Osteoblast (primary cell): Measurements from ENCODE around the gene ASIC4. TPM values are rescaled to one million over a fixed set of nuclear protein-coding genes. Genes with fewer than 3 reads are reported as not detected.

Experiments used
- DNase-seq: peaks from one replicate; pipeline ENCODE4 v3.0.0; 2011; ENCODE audit warnings: low spot score, mixed read lengths; ENCODE audit not compliant: insufficient read length; ENCODE audit errors: missing footprints
- H2AFZ ChIP-seq: 2 replicates; pipeline ENCODE4 v1.6.0; 2011; ENCODE audit warnings: mild to moderate bottlenecking, low read length
- H3K27ac ChIP-seq: 2 replicates; pipeline ENCODE4 v1.5.1; 2011; ENCODE audit warnings: mild to moderate bottlenecking, low read depth, low read length, moderate library complexity
- H3K27me3 ChIP-seq: 2 replicates; pipeline ENCODE4 v1.6.0; 2012; ENCODE audit warnings: mild to moderate bottlenecking, control low read depth, inconsistent platforms, low read length, moderate library complexity; ENCODE audit not compliant: insufficient read depth
- H3K36me3 ChIP-seq: 2 replicates; pipeline ENCODE4 v1.5.1; 2011; ENCODE audit warnings: mild to moderate bottlenecking, low read length, control low read depth, moderate library complexity; ENCODE audit not compliant: insufficient read depth
- H3K4me1 ChIP-seq: 2 replicates; pipeline ENCODE4 v1.5.1; 2011; ENCODE audit warnings: mild to moderate bottlenecking, low read length, control low read depth, moderate library complexity; ENCODE audit not compliant: insufficient read depth
- H3K4me2 ChIP-seq: 2 replicates; pipeline ENCODE4 v1.6.0; 2011; ENCODE audit warnings: mild to moderate bottlenecking, low read length; ENCODE audit not compliant: insufficient read depth
- H3K4me3 ChIP-seq: fragments of 200-600 bp; sonication (generic); 3 replicates; pipeline ENCODE4 v1.5.1; 2012; ENCODE audit warnings: mild to moderate bottlenecking, low read length, inconsistent platforms; ENCODE audit not compliant: insufficient read depth
- H3K79me2 ChIP-seq: 2 replicates; pipeline ENCODE4 v1.6.0; 2012; ENCODE audit warnings: mild to moderate bottlenecking, low read length, control low read depth, inconsistent platforms; ENCODE audit not compliant: insufficient read depth
- H3K9me3 ChIP-seq: 2 replicates; pipeline ENCODE4 v1.5.1; 2011; ENCODE audit warnings: low read depth, low read length, control low read depth
- H4K20me1 ChIP-seq: 2 replicates; pipeline ENCODE4 v1.6.0; 2012; ENCODE audit warnings: mild to moderate bottlenecking, low read length, control low read depth; ENCODE audit not compliant: insufficient read depth
- total RNA-seq: library from RNA; depleted of rRNA; stranded (reverse); fragments of >200 nt; gene quantifications from 2 replicates; pipeline ENCODE4 v1.2.3, GENCODE V29; 2012
- TF ChIP-seq, protein P1 (sequence below): IDR thresholded peaks from 2 replicates; pipeline ENCODE4 v1.5.1; 2011; ENCODE audit warnings: mild to moderate bottlenecking, low read depth, low read length, moderate library complexity; ENCODE audit errors: extremely low read depth

The ASIC4 gene
- total RNA-seq, 1 donor, result not detected

DNA sequence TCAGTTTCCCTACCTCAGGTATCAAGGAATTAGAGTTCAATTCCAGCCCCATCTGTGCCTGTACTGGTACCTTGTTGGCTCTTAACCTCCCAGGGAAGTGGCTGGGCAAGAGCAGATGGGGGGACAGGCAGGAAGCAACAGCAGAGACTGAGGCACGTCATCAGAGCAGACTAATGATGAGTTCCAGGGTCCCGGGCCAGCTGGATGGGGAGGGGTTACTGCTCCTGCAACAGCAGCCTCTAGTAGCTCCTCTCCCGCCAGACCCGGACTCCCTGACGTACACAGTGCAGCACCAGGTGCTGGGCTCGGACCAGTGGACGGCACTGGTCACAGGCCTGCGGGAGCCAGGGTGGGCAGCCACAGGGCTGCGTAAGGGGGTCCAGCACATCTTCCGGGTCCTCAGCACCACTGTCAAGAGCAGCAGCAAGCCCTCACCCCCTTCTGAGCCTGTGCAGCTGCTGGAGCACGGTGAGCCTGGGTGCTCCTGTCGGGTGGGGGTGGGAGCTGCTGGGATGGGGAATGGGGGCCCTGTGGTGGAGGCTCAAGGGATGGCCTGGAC is 41.6 kb upstream of the ASIC4 start:
- Histone ChIP-seq H2AFZ (no peak overlapping the region), H3K27ac (no peak overlapping the region), H3K79me2 (no peaks in the 10 kb centered on the region), H3K9me3 (no peaks in the 10 kb centered on the region), H3K27me3 (no peaks in the 10 kb centered on the region), H4K20me1 (no peaks in the 10 kb centered on the region), H3K36me3 (peaks cover 71% of the 10 kb centered on the region), H3K4me2 (no peak overlapping the region), H3K4me3 (no peak overlapping the region), H3K4me1 (peaks cover 14% of the 10 kb centered on the region)
- TF ChIP-seq, protein P1, sequence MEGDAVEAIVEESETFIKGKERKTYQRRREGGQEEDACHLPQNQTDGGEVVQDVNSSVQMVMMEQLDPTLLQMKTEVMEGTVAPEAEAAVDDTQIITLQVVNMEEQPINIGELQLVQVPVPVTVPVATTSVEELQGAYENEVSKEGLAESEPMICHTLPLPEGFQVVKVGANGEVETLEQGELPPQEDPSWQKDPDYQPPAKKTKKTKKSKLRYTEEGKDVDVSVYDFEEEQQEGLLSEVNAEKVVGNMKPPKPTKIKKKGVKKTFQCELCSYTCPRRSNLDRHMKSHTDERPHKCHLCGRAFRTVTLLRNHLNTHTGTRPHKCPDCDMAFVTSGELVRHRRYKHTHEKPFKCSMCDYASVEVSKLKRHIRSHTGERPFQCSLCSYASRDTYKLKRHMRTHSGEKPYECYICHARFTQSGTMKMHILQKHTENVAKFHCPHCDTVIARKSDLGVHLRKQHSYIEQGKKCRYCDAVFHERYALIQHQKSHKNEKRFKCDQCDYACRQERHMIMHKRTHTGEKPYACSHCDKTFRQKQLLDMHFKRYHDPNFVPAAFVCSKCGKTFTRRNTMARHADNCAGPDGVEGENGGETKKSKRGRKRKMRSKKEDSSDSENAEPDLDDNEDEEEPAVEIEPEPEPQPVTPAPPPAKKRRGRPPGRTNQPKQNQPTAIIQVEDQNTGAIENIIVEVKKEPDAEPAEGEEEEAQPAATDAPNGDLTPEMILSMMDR, result no peak
- no peak for DNase-seq

DNA sequence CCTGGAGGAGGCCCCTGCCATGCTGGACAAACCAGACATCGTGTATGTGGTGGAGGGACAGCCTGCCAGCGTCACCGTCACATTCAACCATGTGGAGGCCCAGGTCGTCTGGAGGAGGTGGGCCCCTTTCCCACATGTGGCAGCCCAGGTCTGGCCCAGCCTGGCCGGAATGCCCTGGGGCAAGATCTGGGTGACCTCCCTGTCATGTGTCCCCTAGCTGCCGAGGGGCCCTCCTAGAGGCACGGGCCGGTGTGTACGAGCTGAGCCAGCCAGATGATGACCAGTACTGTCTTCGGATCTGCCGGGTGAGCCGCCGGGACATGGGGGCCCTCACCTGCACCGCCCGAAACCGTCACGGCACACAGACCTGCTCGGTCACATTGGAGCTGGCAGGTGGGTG is 40.8 kb upstream of the ASIC4 start:
- Histone ChIP-seq H3K79me2 (no peaks in the 10 kb centered on the region), H4K20me1 (no peaks in the 10 kb centered on the region), H3K36me3 (peaks cover 79% of the 10 kb centered on the region), H3K27me3 (no peaks in the 10 kb centered on the region), H2AFZ (no peak overlapping the region), H3K4me3 (no peak overlapping the region), H3K4me2 (no peak overlapping the region), H3K9me3 (no peaks in the 10 kb centered on the region), H3K4me1 (peaks cover 14% of the 10 kb centered on the region), H3K27ac (no peak overlapping the region)
- TF ChIP-seq, protein P1, result no peak
- no peak for DNase-seq

DNA sequence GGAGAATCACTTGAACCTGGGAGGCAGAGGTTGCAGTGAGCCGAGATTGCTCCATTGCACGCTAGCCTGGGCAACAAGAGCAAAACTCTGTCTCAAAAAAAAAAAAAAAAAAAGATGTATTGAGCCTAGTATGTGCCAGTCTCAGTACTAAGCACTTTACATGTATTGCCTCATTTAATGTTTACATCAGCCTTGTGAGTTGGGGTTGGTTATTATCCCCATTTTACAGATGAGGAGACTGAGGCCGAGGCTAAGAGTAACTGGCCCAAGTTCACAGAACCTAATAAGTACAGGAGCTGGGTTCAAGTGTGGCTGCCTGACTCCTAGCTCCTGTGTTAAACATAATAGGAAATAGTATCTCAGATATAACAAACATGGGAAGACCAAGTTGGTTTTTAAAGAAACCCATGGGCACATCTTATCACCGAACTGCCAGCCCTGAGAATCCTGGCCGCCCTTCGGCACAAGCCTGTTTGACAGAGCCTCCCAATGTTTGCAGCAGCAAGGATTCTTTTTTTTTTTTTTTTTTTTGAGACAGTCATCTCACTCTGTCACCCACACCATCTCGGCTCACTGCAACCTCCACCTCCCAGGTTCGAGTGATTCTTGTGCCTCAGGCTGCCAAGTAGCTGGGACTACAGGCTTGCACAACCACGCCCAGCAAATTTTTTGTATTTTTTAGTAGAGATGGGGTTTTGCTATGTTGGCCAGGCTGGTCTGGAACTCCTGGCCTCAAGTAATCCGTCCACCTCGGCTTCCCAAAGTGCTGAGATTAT is 39.8 kb upstream of the ASIC4 start:
- DNase-seq, result no peak
- Histone ChIP-seq H3K27me3 (no peaks in the 10 kb centered on the region), H3K4me1 (peaks cover 5% of the 10 kb centered on the region), H2AFZ (no peak overlapping the region), H4K20me1 (no peaks in the 10 kb centered on the region), H3K4me3 (no peak overlapping the region), H3K4me2 (no peak overlapping the region), H3K79me2 (no peaks in the 10 kb centered on the region), H3K27ac (no peak overlapping the region), H3K9me3 (no peaks in the 10 kb centered on the region), H3K36me3 (peaks cover 83% of the 10 kb centered on the region)
- TF ChIP-seq, protein P1, result no peak

DNA sequence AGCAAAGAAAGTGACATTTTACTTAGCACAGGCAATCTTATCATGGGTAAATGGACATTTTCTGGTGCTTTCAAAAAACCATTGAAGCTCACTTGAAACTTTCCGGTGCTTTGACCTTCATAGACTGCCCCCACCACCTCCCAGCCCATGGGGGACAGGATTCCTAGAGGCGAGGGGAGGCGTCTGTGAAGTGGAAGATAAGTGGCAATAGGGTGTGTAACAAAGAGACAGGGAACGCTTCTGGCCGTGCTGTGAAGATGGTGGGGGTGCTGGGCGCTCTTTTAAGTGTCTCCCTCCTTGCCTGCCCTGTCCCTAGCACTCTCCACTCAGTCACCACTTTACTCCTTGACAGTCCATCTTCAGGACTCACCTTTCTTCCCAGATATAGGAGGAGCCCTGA is 39.0 kb upstream of the ASIC4 start:
- TF ChIP-seq, protein P1, result no peak
- no peaks in the 10 kb centered on the region for H3K27me3 ChIP-seq
- H3K9me3 ChIP-seq, result no peaks in the 10 kb centered on the region
- no peak overlapping the region for H3K4me2 ChIP-seq
- H3K27ac ChIP-seq, result no peak overlapping the region
- no peaks in the 10 kb centered on the region for H3K79me2 ChIP-seq
- H3K4me3 ChIP-seq, result no peak overlapping the region
- no peak overlapping the region for H2AFZ ChIP-seq
- DNase-seq, result no peak
- no peaks in the 10 kb centered on the region for H3K4me1 ChIP-seq
- H3K36me3 ChIP-seq, result peaks cover 83% of the 10 kb centered on the region
- H4K20me1 ChIP-seq, result no peaks in the 10 kb centered on the region
